GM12873 (cell line): ENCODE data around the gene ELSPBP1.

ENCODE experiments used
- TF ChIP-seq, protein P1 (sequence below): IDR thresholded peaks from 2 replicates; pipeline ENCODE4 v1.5.1; 2012; ENCODE audit warnings: low read depth, mild to moderate bottlenecking, moderate library complexity, low read length, control low read depth; ENCODE audit not compliant: insufficient read depth; ENCODE audit errors: missing control alignments

ELSPBP1 gene

DNA sequence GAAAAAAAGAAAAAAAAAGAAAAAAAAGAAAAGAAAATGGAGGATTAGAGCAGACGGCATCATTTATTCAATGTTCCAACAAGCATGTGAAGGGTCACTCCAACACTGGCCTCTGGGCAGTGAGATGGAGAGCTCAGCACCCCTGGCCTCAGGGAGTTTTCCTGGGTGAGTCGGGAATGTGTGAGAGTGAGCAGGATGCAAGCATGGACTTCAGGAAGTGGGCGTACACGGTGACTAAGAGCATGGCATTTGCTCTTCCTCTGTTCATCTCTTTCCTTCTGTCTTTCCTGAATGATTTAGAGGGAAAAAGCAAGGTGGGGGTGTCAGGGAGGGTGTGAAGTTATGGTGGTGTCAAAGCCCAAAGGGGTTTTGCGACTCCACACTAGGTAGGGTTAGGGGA is 50.1 kb downstream of the ELSPBP1 start:
- TF ChIP-seq, protein P1, sequence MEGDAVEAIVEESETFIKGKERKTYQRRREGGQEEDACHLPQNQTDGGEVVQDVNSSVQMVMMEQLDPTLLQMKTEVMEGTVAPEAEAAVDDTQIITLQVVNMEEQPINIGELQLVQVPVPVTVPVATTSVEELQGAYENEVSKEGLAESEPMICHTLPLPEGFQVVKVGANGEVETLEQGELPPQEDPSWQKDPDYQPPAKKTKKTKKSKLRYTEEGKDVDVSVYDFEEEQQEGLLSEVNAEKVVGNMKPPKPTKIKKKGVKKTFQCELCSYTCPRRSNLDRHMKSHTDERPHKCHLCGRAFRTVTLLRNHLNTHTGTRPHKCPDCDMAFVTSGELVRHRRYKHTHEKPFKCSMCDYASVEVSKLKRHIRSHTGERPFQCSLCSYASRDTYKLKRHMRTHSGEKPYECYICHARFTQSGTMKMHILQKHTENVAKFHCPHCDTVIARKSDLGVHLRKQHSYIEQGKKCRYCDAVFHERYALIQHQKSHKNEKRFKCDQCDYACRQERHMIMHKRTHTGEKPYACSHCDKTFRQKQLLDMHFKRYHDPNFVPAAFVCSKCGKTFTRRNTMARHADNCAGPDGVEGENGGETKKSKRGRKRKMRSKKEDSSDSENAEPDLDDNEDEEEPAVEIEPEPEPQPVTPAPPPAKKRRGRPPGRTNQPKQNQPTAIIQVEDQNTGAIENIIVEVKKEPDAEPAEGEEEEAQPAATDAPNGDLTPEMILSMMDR = no peak

- TF ChIP-seq, protein P1 = no peak
Measured at GRCh38 chr19:48051335-48052033, 57.1 kb downstream of the ELSPBP1 start.

GRCh38 chr19:48053076-48053475 is 58.6 kb downstream of the ELSPBP1 start:
- TF ChIP-seq, protein P1 = no peak

DNA sequence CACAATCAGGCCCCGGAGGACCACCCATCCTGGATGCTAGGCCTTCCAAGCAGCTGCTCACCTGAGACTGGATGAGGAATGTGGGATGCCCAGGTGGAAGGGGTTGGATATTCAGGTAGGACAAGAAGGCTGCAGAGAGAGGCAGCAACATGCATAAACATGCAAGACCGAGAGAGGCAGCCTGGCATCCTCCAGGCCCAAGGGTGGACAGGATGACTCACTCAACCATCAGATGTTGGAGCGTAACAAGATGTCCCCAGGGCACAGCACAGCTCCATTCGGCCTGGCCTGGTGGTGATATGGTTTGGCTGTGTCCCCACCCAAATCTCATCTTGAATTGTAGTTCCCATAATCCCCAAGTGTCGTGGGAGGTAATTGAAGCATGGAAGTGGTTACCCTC is 59.4 kb downstream of the ELSPBP1 start:
- TF ChIP-seq, protein P1 = no peak

DNA sequence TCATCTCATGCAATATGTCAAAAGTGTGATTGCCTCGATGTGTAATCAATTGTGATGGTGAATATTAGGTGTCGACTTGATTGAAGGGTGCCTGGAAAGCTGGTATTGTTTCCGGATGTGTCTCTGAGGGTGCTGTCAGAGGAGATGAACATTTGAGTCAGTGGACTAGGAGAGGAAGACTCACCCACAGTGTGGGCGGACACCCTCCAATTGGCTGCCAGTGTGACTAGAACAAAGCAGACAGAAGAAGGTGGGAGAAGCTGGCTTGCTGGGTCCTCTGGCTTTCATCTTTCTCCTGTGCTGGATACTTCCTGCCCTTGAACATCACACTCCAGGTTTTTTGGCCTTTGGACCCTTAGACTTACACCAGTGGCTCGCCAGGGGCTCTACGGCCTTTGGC is 64.9 kb downstream of the ELSPBP1 start:
- TF ChIP-seq, protein P1 = no peak

- TF ChIP-seq, protein P1 = no peak
Measured at GRCh38 chr19:48060381-48060780, 65.9 kb downstream of the ELSPBP1 start.

DNA sequence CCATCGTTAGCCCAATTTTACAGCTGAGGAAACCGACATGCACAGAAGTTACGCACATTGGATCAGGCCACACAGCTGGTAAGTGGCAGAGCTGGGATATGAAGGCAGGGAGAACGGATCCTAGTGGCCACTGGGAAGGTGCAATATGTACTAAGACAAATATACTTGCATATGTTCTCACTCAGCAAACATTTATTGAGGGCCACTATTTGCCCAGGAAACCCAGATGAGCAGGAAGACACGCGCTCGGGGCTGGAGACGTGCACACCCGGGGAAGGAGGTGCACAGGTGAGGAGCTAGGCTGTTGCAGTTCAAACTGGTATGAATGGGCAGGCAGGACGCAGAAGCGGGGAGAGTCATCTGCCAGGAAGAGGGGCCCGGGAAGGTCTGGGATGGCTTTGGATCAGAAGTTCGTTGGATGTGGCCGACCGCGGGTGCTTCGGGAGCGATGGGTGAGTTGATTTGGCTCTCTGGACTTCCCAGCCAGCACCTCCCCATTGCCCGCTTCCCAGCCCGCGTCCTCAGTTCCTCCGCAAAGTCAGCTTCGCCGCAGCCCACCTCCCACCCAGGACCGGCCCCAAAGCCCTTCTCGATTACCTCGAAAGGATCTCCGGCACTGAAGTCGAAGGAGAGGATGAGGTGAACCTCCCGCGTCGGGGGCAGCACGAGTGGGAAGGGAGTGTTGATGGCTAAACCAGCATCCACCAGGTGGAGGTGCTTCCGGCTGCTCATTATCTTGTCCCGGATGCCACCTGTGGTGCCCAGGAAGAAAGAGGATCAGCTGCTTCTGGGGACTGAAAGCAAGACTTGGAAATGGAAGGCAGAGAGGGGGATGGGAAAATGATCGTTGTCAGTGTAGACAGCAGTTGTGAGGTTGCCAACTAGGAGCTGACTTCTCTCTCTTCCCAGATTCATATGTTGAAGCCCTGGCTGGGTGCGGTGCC is 67.2 kb downstream of the ELSPBP1 start:
- TF ChIP-seq, protein P1 = no peak
